DOHH2 (cell line): Measurements from ENCODE around the gene KCNMA1.

ENCODE experiments used
- H3F3A ChIP-seq: fragments of 200-600 bp; sonication (generic), shearing (Covaris generic); 2 replicates; pipeline ENCODE4 v1.6.0; 2016; ENCODE audit warnings: antibody characterized with exemption, mild to moderate bottlenecking; ENCODE audit not compliant: control insufficient read depth, insufficient read depth
- H3K27ac ChIP-seq: fragments of 200-600 bp; sonication (generic); 2 replicates; pipeline ENCODE4 v1.5.1; 2014; ENCODE audit warnings: low read depth, mild to moderate bottlenecking, low read length, moderate library complexity
- H3K27me3 ChIP-seq: fragments of 200-600 bp; sonication (generic); 2 replicates; pipeline ENCODE4 v1.6.1; 2014; ENCODE audit warnings: mild to moderate bottlenecking, low read length, mixed read lengths; ENCODE audit not compliant: control insufficient read depth
- H3K36me3 ChIP-seq: fragments of 200-600 bp; sonication (generic); 2 replicates; pipeline ENCODE4 v1.6.1; 2014; ENCODE audit warnings: mild to moderate bottlenecking, low read length, moderate library complexity, mixed read lengths; ENCODE audit not compliant: control insufficient read depth
- H3K4me1 ChIP-seq: fragments of 200-600 bp; sonication (generic); 2 replicates; pipeline ENCODE4 v1.6.1; 2014; ENCODE audit warnings: mild to moderate bottlenecking, low read length, mixed read lengths; ENCODE audit not compliant: control insufficient read depth
- H3K4me2 ChIP-seq: fragments of 200-600 bp; sonication (generic); 2 replicates; pipeline ENCODE4 v1.6.0; 2014; ENCODE audit warnings: mild to moderate bottlenecking, low read length, moderate library complexity
- H3K4me3 ChIP-seq: fragments of 200-600 bp; sonication (generic); 2 replicates; pipeline ENCODE4 v1.5.1; 2014; ENCODE audit warnings: mild to moderate bottlenecking, low read length, mixed read lengths
- H3K79me2 ChIP-seq: fragments of 200-600 bp; sonication (generic); 2 replicates; pipeline ENCODE4 v1.6.1; 2014; ENCODE audit warnings: mild to moderate bottlenecking, low read length, mixed read lengths; ENCODE audit not compliant: control insufficient read depth
- H3K9me2 ChIP-seq: fragments of 200-600 bp; sonication (generic); replicated peaks from 2 replicates; pipeline ENCODE4 v1.6.1; 2014; ENCODE audit warnings: mild to moderate bottlenecking, low read length, mixed read lengths; ENCODE audit not compliant: control insufficient read depth
- H3K9me3 ChIP-seq: fragments of 200-600 bp; sonication (generic); 2 replicates; pipeline ENCODE4 v1.6.1; 2014; ENCODE audit warnings: antibody characterized with exemption, low read length, mixed read lengths; ENCODE audit not compliant: control insufficient read depth, insufficient read depth
- H4K20me1 ChIP-seq: fragments of 200-600 bp; sonication (generic); 2 replicates; pipeline ENCODE4 v1.6.0; 2014; ENCODE audit warnings: low read depth, mild to moderate bottlenecking, antibody characterized with exemption, low read length, moderate library complexity; ENCODE audit not compliant: control insufficient read depth, insufficient read depth
- EZH2phosphoT487 ChIP-seq: fragments of 200-600 bp; sonication (generic); IDR thresholded peaks from 2 replicates; pipeline ENCODE4 v1.6.1; 2017; ENCODE audit warnings: borderline replicate concordance, mild to moderate bottlenecking, antibody characterized with exemption, low read length, moderate library complexity, mixed read lengths
- TF ChIP-seq, protein P1 (sequence below): fragments of 200-600 bp; sonication (generic); IDR thresholded peaks from one replicate; pipeline ENCODE4 v1.5.1; 2014; ENCODE audit warnings: antibody characterized with exemption, mild to moderate bottlenecking, low read depth, low read length; ENCODE audit not compliant: poor library complexity, severe bottlenecking

Gene KCNMA1

DNA sequence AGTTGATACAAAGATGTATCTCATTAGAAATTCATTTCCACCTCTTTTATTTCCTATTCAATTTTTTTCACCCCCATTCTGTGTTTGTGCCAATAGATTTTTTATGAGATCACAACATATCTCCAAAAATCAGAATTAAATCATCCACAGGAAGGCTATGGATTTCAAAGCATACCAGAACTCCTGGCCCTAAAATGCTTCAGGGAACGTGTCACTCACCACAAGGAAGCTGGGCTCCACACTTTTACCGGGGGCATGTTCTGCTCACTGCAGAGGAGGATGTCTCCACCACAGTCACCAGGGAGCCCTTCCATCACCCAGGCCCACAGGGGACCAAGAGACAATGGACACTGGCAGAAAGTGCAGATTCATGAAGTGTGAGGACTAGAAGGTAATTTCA, 456.8 kb downstream of the KCNMA1 start:
- Histone ChIP-seq H3K27me3 (no peaks in the 10 kb centered on the region; the same call in 1 of the 2 replicates), H3K4me1 (peaks cover 7% of the 10 kb centered on the region; the same call in 1 of the 2 replicates), H3K36me3 (no peaks in the 10 kb centered on the region), H3K79me2 (no peaks in the 10 kb centered on the region), H3K4me2 (no peak overlapping the region), H4K20me1 (no peaks in the 10 kb centered on the region), H3K9me3 (no peaks in the 10 kb centered on the region), H3K4me3 (no peak overlapping the region), H3K27ac (no peak overlapping the region), H3K9me2 (no peaks in the 10 kb centered on the region), H3F3A (no peaks in the 10 kb centered on the region)
- TF ChIP-seq EZH2phosphoT487, result no peak

DNA sequence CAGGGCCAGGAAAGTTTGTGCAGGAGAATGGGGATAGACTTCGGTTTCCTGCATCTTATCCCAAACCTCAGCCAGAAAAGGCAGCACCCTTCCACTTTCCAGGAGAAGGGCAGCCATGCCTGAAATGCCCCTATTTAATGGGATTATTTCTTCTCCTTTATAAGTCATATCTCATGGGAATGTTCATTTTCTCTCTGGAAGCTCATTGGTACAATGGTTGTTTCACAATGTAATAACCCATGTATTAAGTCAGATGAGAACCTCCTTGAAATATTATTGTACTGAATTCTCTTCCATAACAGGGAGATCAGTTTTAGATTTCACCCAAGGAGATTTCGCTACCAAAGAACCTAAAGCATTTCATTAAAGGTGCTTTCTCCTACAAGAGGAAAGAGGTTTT, 457.5 kb downstream of the KCNMA1 start:
- no peaks in the 10 kb centered on the region for H3K9me2 ChIP-seq
- no peak overlapping the region for H3K4me2 ChIP-seq
- no peak overlapping the region for H3K4me3 ChIP-seq

DNA sequence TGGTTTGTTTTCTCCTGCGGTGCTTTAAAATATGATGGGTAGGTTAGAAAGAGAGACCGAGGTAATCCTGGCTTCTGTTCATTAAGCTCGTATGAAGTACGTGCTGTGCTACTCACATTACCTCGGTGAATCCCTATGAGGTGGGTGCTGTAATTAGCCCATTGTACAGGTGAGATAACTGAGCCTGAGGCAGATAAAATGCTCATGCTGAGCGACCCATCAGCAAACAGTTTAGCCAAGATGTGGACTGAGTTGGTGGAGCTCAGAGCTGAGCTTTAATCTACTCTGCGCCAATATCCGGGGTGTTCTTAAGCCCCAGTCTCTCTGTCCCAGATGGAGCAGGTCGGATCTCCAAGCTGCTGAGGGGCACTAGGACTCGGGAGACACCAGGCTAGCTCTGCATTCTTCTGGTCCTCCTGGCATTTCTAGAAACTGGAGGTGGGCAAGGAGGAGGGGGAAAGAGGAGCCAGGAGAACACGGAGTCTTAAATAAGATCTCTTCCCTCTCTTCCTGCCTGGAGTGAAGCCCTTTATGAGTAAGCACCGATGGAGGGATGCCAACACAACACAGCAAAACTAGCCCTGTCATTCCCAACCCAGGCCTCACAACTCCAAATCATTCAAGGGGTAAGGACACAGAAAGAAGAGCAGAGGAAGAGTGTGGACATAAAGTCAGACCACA, 458.5 kb downstream of the KCNMA1 start:
- no peak overlapping the region for H3K4me2 ChIP-seq
- no peaks in the 10 kb centered on the region for H3F3A ChIP-seq
- no peaks in the 10 kb centered on the region for H3K36me3 ChIP-seq
- H3K9me2 ChIP-seq, result no peaks in the 10 kb centered on the region
- peaks cover 7% of the 10 kb centered on the region; the same call in 1 of the 2 replicates for H3K4me1 ChIP-seq
- TF ChIP-seq EZH2phosphoT487, result no peak
- TF ChIP-seq, protein P1, sequence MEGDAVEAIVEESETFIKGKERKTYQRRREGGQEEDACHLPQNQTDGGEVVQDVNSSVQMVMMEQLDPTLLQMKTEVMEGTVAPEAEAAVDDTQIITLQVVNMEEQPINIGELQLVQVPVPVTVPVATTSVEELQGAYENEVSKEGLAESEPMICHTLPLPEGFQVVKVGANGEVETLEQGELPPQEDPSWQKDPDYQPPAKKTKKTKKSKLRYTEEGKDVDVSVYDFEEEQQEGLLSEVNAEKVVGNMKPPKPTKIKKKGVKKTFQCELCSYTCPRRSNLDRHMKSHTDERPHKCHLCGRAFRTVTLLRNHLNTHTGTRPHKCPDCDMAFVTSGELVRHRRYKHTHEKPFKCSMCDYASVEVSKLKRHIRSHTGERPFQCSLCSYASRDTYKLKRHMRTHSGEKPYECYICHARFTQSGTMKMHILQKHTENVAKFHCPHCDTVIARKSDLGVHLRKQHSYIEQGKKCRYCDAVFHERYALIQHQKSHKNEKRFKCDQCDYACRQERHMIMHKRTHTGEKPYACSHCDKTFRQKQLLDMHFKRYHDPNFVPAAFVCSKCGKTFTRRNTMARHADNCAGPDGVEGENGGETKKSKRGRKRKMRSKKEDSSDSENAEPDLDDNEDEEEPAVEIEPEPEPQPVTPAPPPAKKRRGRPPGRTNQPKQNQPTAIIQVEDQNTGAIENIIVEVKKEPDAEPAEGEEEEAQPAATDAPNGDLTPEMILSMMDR, result no peak
- H3K4me3 ChIP-seq, result no peak overlapping the region
- H3K27ac ChIP-seq, result no peak overlapping the region
- H3K79me2 ChIP-seq, result no peaks in the 10 kb centered on the region
- H4K20me1 ChIP-seq, result no peaks in the 10 kb centered on the region
- H3K9me3 ChIP-seq, result no peaks in the 10 kb centered on the region
- no peaks in the 10 kb centered on the region; the same call in 1 of the 2 replicates for H3K27me3 ChIP-seq

More for the DNA sequence above, 457.5 kb downstream of the KCNMA1 start:
- Histone ChIP-seq H3K27ac (no peak overlapping the region), H4K20me1 (no peaks in the 10 kb centered on the region), H3K4me1 (peaks cover 7% of the 10 kb centered on the region; the same call in 1 of the 2 replicates), H3K27me3 (no peaks in the 10 kb centered on the region; the same call in 1 of the 2 replicates), H3F3A (no peaks in the 10 kb centered on the region), H3K79me2 (no peaks in the 10 kb centered on the region), H3K36me3 (no peaks in the 10 kb centered on the region), H3K9me3 (no peaks in the 10 kb centered on the region)
- TF ChIP-seq, protein P1, result no peak
- TF ChIP-seq EZH2phosphoT487, result no peak

DNA sequence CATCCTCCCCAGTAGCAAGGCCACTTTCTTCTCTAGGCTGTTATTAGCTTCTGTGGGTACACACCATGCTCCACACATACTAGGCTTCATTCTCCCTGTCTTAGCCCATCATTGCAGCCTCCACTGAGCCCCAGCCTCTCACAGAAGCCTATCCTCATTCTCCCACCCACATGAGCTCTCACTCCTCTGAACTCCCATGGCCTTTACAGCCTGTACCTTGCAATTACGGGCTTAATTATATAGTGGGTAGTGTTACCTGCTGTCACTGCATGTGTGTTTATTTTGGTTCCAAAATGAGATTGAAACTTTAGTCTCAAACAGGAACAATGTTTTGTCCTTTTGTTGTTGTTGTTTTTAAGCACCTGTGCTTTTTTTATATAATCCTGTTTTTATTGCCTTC, 460.0 kb downstream of the KCNMA1 start:
- Histone ChIP-seq H3K27me3 (no peaks in the 10 kb centered on the region; the same call in 1 of the 2 replicates), H3K4me1 (peaks cover 7% of the 10 kb centered on the region; the same call in 1 of the 2 replicates), H3K9me3 (no peaks in the 10 kb centered on the region), H3K36me3 (no peaks in the 10 kb centered on the region), H3K27ac (no peak overlapping the region), H4K20me1 (no peaks in the 10 kb centered on the region), H3F3A (no peaks in the 10 kb centered on the region), H3K9me2 (no peaks in the 10 kb centered on the region), H3K4me2 (no peak overlapping the region), H3K79me2 (no peaks in the 10 kb centered on the region), H3K4me3 (no peak overlapping the region)
- TF ChIP-seq, protein P1, result no peak
- no peak for TF ChIP-seq EZH2phosphoT487
